Activated T-cell treated with anti-CD3 and anti-CD28 coated beads, Interleukin-2, amount 50 U/mL, for 48 hours (primary cell): Measurements from ENCODE around the gene SDF2.
A peak's percentile ranks its signal among the peaks of the same experiment; 100 is the strongest.

Experiments used
- DNase-seq, 2 experiments: peaks; one replicate each; pipeline ENCODE4 v3.0.0-alpha.2; 2020

SDF2 gene

GRCh38 chr17:28661635-28662526 lies at the start of gene SDF2, which contains the start of gene SUPT6H:
TSS of gene SDF2 (minus strand) at chr17:28661906. CDS start at chr17:28661876, 30 bp downstream.
TSS of gene SUPT6H (plus strand) at chr17:28662205. CDS start at chr17:28673402, 11,197 bp downstream.
- peak; percentile 98 to 99 for DNase-seq

- DNase-seq, result peak; percentile 92 to 96
These were observed 49.4 kb upstream of the SDF2 start for GRCh38 chr17:28710861-28711722.

GRCh38 chr17:28707339-28707720 lies 45.6 kb upstream of the SDF2 start:
- no peak for DNase-seq

GRCh38 chr17:28706471-28707338 lies 45.0 kb upstream of the SDF2 start:
- DNase-seq, result no peak

GRCh38 chr17:28705728-28706334 lies 44.1 kb upstream of the SDF2 start:
- DNase-seq, result no peak

GRCh38 chr17:28705074-28705659 lies 43.5 kb upstream of the SDF2 start:
- DNase-seq, result no peak

- no peak for DNase-seq
These were observed 42.6 kb upstream of the SDF2 start for GRCh38 chr17:28704219-28704858.

- no peak for DNase-seq
These were observed 42.0 kb upstream of the SDF2 start for GRCh38 chr17:28703552-28704218.

- DNase-seq, result no peak
These were observed 41.0 kb upstream of the SDF2 start for GRCh38 chr17:28702752-28703150.

- DNase-seq, result no peak
These were observed 40.5 kb upstream of the SDF2 start for GRCh38 chr17:28702026-28702751.

- DNase-seq, result no peak
These were observed 39.3 kb upstream of the SDF2 start for GRCh38 chr17:28700830-28701492.

GRCh38 chr17:28700278-28700677 lies 38.6 kb upstream of the SDF2 start:
- DNase-seq, result no peak

- DNase-seq, result no peak
These were observed 36.7 kb upstream of the SDF2 start for GRCh38 chr17:28698253-28698941.

GRCh38 chr17:28693869-28694268 lies 32.2 kb upstream of the SDF2 start:
- DNase-seq, result no peak

- DNase-seq, result no peak
These were observed 27.3 kb upstream of the SDF2 start for GRCh38 chr17:28689011-28689410.

GRCh38 chr17:28688481-28688880 lies 26.8 kb upstream of the SDF2 start:
- no peak for DNase-seq

GRCh38 chr17:28686296-28686695 lies 24.6 kb upstream of the SDF2 start:
- no peak for DNase-seq

- DNase-seq, result no peak
These were observed 23.7 kb upstream of the SDF2 start for GRCh38 chr17:28685366-28685765.

- DNase-seq, result no peak
These were observed 23.3 kb upstream of the SDF2 start for GRCh38 chr17:28684963-28685362.
